Fibroblast of the aortic adventitia (primary cell): Measurements from ENCODE around the gene RAPGEF4. TPM values are rescaled to one million over a fixed set of nuclear protein-coding genes. Genes with fewer than 3 reads are reported as not detected.
"Not testable (repeated sequence)": the region's sequence is repeated elsewhere in the genome, so short reads cannot be mapped to it uniquely, and the experiment has no call there.

Experiments
- DNase-seq: peaks from one replicate; pipeline ENCODE4 v3.0.0-alpha.2; 2010; ENCODE audit warnings: low read depth
- H3K4me3 ChIP-seq: 2 replicates; pipeline ENCODE4 v1.5.1; 2011; ENCODE audit warnings: low read depth, mild to moderate bottlenecking, control low read depth, low read length, moderate library complexity
- CTCF ChIP-seq: IDR thresholded peaks from 2 replicates; pipeline ENCODE4 v1.5.1; 2011; ENCODE audit warnings: mild to moderate bottlenecking, low read length, control low read depth, inconsistent platforms; ENCODE audit not compliant: insufficient read depth
- total RNA-seq: library from RNA; depleted of rRNA; stranded (reverse); fragments of >200 nt; gene quantifications from 2 replicates; pipeline ENCODE4 v1.2.3, GENCODE V29; 2012; ENCODE audit warnings: low replicate concordance

RAPGEF4 gene
- total RNA-seq, 1 donor: 1.3 TPM

GRCh38 chr2:172783165-172783898, 47.7 kb downstream of the RAPGEF4 start:
- peak; percentile 28 for TF ChIP-seq CTCF
- DNase-seq: no peak
- no peak overlapping the region for H3K4me3 ChIP-seq

- no peak overlapping the region for H3K4me3 ChIP-seq
- TF ChIP-seq CTCF: no peak
- DNase-seq: no peak
Observed at GRCh38 chr2:172788871-172789270, 53.2 kb downstream of the RAPGEF4 start.

GRCh38 chr2:172790404-172790803, 54.8 kb downstream of the RAPGEF4 start:
- no peak for TF ChIP-seq CTCF
- no peak for DNase-seq
- no peak overlapping the region for H3K4me3 ChIP-seq

GRCh38 chr2:172791953-172792352, 56.3 kb downstream of the RAPGEF4 start:
- no peak for TF ChIP-seq CTCF
- no peak for DNase-seq
- H3K4me3 ChIP-seq: no peak overlapping the region

- no peak for DNase-seq
- TF ChIP-seq CTCF: no peak
Observed at GRCh38 chr2:172792711-172793110, 57.1 kb downstream of the RAPGEF4 start.

GRCh38 chr2:172803308-172803707, 67.7 kb downstream of the RAPGEF4 start:
- not testable (repeated sequence) for H3K4me3 ChIP-seq, DNase-seq

More at GRCh38 chr2:172792711-172793110, 57.1 kb downstream of the RAPGEF4 start:
- H3K4me3 ChIP-seq: no peak overlapping the region

GRCh38 chr2:172804423-172804822, 68.8 kb downstream of the RAPGEF4 start:
- H3K4me3 ChIP-seq: no peak overlapping the region
- TF ChIP-seq CTCF: no peak
- DNase-seq: no peak
